Motor neuron (in vitro differentiated cells): ENCODE results near the gene PPT2. TPM values are rescaled to one million over a fixed set of nuclear protein-coding genes. Genes with fewer than 3 reads are reported as not detected.

Experiments
- ATAC-seq, 8 experiments: fragments of 200-7000 bp; cut with Tn5 transposase; replicated peaks in 6 of 8; 2 replicates each; pipeline ENCODE4 v1.8.0; 2021; ENCODE audit warnings: mild to moderate bottlenecking in 8 of 8, moderate library complexity in 8 of 8
- H3K27ac ChIP-seq, 2 donors: fragments of 250-450 bp; sonication (Bioruptor Pico); 2 replicates each; pipeline ENCODE4 v1.9.0; 2021; ENCODE audit warnings: antibody characterized with exemption in 2 of 2, mild to moderate bottlenecking in 2 of 2, moderate library complexity in 1 of 2
- H3K4me1 ChIP-seq, 2 donors: fragments of 250-450 bp; sonication (Bioruptor Pico); replicated peaks in 1 of 2; 2 replicates each; pipeline ENCODE4 v1.6.1; 2021; ENCODE audit warnings: antibody characterized with exemption in 2 of 2, mild to moderate bottlenecking in 2 of 2, moderate library complexity in 1 of 2
- H3K4me3 ChIP-seq, 5 donors: fragments of 250-450 bp; sonication (Bioruptor Pico); 2 replicates each; pipeline ENCODE4 v1.9.0; 2021; ENCODE audit warnings: antibody characterized with exemption in 5 of 5, mild to moderate bottlenecking in 5 of 5, moderate library complexity in 4 of 5
- WGBS, 10 experiments: fragments of 450-650 bp; shearing (Covaris generic); methylation state at CpG; one replicate each; pipeline ENCODE4 v1.0.0; 2022; 5-methylcytosine and 5-hydroxymethylcytosine counted together
- in situ Hi-C, 9 experiments: fragments of 400-800 bp; cut with MboI; loops; one replicate each; pipeline ENCODE4 v1.15.0; 2021; ENCODE audit warnings: low sequenced_read_pairs in 9 of 9, low pct_unique_long_range_greater_than_20kb in 2 of 9; ENCODE audit not compliant: unreplicated experiment in 9 of 9
- total RNA-seq, 8 experiments: library from RNA; unstranded; fragments of 300-600 nt; gene quantifications; 2 replicates each; pipeline versions ENCODE4 v1.2.3 to v1.2.4, GENCODE V29; 2022

The PPT2 gene
- total RNA-seq, 8 experiments from 2014 or later: 18.9 to 41.5 (median 30.9) TPM

DNA sequence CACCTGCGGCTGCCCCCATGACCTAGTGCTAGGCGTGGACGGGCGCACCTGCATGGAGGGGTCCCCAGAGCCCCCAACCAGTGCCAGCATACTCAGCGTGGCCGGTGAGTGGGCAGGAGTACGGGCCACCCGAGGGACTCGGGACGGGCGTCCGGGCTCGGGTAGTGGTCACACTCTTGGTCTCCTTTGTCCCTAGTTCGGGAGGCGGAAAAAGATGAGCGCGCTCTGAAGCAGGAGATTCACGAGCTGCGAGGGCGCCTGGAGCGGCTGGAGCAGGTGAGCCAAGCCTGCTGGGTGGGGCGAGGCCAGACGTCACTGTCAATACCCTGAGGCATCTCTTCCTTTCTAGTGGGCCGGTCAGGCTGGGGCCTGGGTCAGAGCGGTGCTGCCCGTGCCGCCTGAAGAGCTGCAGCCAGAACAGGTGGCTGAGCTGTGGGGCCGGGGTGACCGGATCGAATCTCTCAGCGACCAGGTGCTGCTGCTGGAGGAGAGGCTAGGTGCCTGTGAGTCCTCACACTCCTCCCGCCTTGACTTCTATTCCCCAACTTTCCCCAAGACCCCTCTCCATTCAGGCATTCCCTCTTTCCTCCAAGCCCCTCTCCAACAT, 13.3 kb downstream of the PPT2 start:
- H3K27ac ChIP-seq: no peak overlapping the region
- H3K4me3 ChIP-seq: no peak overlapping the region
- in situ Hi-C loops: no loop called here
- no peaks in the 10 kb centered on the region for H3K4me1 ChIP-seq
- WGBS, 10 experiments: 80 to 92% (median 88%) methylated on average over 2 to 10 of the region's 32 CpGs; no CpG with 5 or more reads in 6 of the 10 experiments
- peak in 4 of 8 experiments; percentile 13 to 18 (median 16) for ATAC-seq

DNA sequence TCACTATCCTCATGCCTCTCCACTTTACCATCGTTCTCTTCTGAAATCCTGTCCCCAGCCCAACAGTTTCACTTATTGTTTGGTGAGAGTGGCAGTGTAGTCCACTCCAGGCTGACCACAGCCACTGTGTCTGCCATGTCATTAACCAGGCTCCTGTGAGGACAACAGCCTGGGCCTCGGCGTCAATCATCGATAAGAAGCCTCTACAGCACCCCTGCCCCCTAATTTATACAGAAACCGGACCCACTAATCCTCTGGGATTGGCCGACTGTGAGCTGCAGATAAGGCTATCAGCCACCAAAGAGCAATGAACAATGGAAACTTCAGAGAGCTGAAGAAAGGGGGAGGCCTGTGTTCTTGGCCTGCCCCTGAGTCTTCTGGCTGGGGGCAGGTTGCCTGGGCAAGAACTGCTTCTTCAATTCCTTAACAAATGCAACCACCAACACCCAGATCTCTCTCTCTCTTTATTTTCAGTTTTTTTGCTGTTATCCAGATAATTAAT, 13.9 kb downstream of the PPT2 start:
- Histone ChIP-seq H3K4me3 (no peak overlapping the region), H3K27ac (no peak overlapping the region), H3K4me1 (no peaks in the 10 kb centered on the region)
- in situ Hi-C loops: no loop called here
- ATAC-seq: peak in 1 of 8 experiments; percentile 3
- 38 to 96% (median 84%) methylated on average over 1 to 4 of the region's 6 CpGs; no CpG with 5 or more reads in 4 of the 10 experiments for WGBS, 10 experiments

DNA sequence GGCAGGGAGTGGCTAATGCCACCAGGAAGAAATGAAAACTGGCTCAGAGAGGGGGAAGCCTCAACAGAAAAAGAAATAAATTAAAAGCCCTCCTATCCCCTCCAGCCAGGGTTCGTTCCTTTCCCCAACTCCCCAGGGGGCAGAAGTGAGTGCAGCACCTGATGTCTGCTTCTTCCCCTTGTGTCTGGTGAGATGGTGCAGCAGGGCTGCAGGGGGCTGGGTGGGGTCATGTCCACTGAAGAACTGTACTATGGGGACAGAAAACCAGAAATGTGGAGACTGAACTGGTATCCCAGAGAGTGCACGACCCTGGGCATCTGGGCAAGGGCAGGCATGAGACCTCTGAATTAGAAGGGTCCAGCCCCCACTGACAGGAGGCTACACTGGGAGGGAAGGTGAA, 14.4 kb downstream of the PPT2 start:
- in situ Hi-C loops: no loop called here
- WGBS, 10 experiments: 20 to 67% (median 63%) methylated on average over 1 to 2 of the region's 2 CpGs; no CpG with 5 or more reads in 6 of the 10 experiments
- ATAC-seq: peak in 3 of 8 experiments; percentile 4 to 11 (median 11)
- Histone ChIP-seq H3K27ac (no peak overlapping the region), H3K4me3 (no peak overlapping the region), H3K4me1 (no peaks in the 10 kb centered on the region)

DNA sequence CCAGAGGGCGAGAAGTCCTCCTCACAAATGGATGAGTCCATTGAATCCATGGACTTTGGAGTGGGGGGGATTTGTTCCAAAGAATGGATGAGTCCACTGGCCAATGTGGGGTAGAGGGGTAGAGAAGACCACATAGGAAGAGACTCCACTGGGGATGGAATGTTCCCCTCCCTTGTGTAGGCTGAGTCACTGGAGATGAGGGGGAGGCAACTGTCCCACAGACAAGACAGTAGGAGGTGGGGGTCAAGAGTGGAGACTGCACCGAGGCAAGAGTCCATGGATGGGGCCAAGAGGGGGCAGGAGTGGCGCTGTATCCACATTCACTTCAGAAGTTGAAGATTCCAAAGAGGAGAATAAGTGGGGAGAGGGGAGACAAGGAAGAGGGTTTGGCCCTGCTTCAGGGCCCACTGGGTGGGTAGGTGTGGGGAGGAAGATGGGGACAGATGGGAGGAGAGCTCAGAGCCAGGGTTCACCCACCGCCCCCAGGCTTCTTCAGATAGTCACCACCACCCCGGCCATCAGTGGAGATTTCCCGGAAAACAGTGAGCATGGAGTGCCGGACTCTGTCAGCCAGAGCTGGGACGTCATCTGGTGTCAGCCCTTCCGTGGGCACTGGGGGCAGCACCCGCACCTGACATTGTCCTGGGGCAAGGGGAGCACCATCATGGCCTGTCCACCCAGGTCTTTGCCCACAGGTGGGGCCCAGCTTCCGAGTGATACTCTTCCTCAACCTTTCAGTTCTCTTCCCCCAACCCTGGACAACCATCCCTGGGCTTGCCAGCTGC, 15.1 kb downstream of the PPT2 start:
- Histone ChIP-seq H3K4me1 (no peaks in the 10 kb centered on the region), H3K4me3 (no peak overlapping the region), H3K27ac (no peak overlapping the region)
- peak in 7 of 8 experiments; percentile 14 to 35 (median 29) for ATAC-seq
- in situ Hi-C loops: no loop called here
- 80 to 89% (median 85%) methylated on average over 1 to 4 of the region's 11 CpGs; no CpG with 5 or more reads in 7 of the 10 experiments for WGBS, 10 experiments

DNA sequence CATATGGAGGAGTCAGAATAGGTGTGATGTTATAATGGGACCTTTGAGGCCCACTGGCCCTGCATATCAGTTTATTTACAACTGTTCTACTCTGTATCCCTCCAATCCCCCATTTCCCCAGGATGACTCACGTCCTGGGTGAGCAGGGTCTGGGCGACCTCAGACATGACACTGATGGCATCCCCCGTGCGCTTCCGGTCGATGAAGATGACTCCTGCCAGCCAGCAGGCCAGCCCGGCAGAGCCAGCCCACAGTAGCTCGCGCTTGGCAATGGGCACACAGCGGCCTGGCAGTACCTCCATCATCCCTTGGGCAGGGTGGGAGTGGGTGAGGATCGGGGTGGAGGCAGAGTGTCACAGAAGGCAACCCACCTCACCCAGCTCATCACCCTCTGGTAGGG, 16.4 kb downstream of the PPT2 start:
- Histone ChIP-seq H3K4me3 (no peak overlapping the region), H3K27ac (no peak overlapping the region), H3K4me1 (peaks cover 4 to 6% of the 10 kb centered on the region in 2 donors)
- in situ Hi-C loops: no loop called here
- 50 to 100% (median 88%) methylated on average over 1 to 4 of the region's 11 CpGs; no CpG with 5 or more reads in 6 of the 10 experiments for WGBS, 10 experiments
- peak in 1 of 8 experiments; percentile 5 for ATAC-seq

DNA sequence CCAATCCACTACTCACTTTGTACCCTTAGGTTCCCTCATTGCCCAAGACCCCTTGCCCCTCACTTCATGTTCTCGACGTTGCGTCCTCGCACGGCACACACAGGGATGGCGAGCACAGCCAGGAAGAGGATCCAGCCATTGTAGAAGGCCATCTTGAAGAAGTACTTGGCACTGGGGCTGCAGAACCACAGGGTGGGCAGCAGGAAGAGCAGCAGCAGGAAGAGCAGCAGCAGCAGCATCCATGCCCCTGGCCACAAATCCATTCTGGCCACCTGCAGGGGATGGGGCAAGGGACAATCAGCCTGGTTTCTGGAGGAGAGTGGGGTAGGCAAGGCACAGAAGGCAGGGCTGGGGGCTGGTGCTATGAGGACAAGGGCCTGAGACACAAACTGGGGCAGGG, 17.3 kb downstream of the PPT2 start:
- H3K4me1 ChIP-seq: peaks cover 4 to 6% of the 10 kb centered on the region in 2 donors
- 87 to 100% (median 98%) methylated on average over 2 to 6 of the region's 6 CpGs; no CpG with 5 or more reads in 7 of the 10 experiments for WGBS, 10 experiments
- in situ Hi-C loops: no loop called here
- no peak overlapping the region for H3K27ac ChIP-seq
- no peak for ATAC-seq
- H3K4me3 ChIP-seq: no peak overlapping the region

DNA sequence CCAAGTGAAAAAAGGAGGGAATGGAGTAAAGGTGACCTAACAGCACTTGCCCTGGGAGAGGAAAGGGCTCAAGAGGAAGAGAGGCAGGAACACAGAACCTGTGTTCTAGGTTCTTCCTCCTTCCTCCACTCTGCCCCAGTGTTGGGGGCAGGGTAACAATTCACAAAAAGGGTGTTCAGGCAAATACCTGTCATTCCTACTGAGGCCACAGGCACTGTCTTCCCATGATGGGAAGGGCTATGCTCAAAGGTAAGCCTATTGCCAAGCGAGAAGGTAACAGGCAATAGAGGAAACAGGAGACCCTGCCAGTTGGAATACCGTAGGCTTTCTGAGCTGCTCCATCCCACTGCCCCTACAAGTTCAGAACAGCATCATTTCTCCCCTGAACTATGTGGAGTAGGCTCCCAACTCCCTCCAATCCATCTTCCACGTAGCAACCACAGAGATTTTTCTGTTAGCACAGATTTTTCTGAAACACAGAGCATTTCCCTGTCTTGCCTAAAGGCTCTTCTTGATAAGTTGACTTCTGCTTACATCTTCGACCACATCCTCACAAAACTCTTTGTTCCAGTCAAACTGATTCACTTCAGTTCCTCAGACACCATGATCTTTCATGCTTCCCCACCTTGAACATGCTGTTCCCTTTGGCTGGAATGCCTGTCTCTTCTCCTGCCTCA, 19.2 kb downstream of the PPT2 start:
- no peak for ATAC-seq
- in situ Hi-C loops: no loop called here

DNA sequence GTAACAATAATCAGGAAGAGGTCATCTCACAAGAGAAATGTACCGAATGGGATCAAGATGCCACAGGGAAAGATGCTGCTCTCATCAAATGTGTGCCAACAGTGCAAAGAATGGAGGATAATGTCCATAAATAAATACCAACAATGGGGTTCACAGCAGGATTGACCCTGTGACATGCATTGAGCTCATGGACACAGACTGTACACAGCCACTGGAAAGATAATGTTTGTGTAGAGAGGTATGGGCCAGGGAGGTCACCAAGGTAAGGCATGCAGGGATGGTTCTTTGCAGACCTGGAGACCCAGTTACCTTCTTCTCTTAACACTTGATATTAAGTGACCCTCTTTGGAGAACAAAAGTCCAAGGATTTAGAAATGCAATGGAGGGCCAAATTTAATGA, 20.5 kb downstream of the PPT2 start:
- in situ Hi-C loops: no loop called here
- peaks cover 8 to 9% of the 10 kb centered on the region in 2 donors for H3K4me1 ChIP-seq
- ATAC-seq: no peak
- H3K27ac ChIP-seq: no peak overlapping the region
- H3K4me3 ChIP-seq: no peak overlapping the region
- 67 to 100% (median 100%) methylated on average over 1 of the region's 1 CpG; no CpG with 5 or more reads in 6 of the 10 experiments for WGBS, 10 experiments

More for the DNA sequence above, 19.2 kb downstream of the PPT2 start:
- H3K4me1 ChIP-seq: peaks cover 4 to 6% of the 10 kb centered on the region in 2 donors
- WGBS, 10 experiments: 80 to 100% (median 95%) methylated on average over 1 to 2 of the region's 4 CpGs; no CpG with 5 or more reads in 2 of the 10 experiments
- H3K27ac ChIP-seq: no peak overlapping the region
- no peak overlapping the region for H3K4me3 ChIP-seq

DNA sequence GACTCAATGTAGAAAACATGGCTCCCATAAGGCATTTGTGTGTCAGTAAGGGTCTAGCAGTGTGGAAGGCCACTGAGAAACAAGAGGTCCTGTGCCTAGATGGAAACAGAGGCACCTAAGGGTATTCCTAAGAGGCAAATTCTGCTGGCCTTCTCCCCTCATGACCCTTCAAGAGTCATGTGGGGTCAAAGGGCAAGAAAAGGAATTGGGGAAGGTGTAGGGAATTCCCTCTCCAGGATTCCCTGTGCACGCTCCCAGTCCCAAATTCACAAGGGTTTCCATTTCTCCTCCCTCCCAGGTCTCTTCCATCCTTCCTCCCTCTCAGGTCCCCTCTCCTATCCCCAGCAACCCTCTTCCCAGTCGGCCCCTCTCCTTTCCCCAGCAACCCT, 21.4 kb downstream of the PPT2 start:
- peaks cover 11 to 12% of the 10 kb centered on the region in 2 donors for H3K4me1 ChIP-seq
- no CpG with 5 or more reads among the region's 2 CpGs for WGBS, 10 experiments
- in situ Hi-C loops: loop anchor here in 1 of 9 experiments (25.0 kb wide), 1 partner anchor 638 kb away; the partner anchor contains the start of genes ATP6V1G2, DDX39B, MCCD1 and NFKBIL1
- ATAC-seq: no peak
- peak overlapping the region; percentile 85 to 99 (median 97) for H3K4me3 ChIP-seq
- peak overlapping the region; percentile 77 to 83 for H3K27ac ChIP-seq

DNA sequence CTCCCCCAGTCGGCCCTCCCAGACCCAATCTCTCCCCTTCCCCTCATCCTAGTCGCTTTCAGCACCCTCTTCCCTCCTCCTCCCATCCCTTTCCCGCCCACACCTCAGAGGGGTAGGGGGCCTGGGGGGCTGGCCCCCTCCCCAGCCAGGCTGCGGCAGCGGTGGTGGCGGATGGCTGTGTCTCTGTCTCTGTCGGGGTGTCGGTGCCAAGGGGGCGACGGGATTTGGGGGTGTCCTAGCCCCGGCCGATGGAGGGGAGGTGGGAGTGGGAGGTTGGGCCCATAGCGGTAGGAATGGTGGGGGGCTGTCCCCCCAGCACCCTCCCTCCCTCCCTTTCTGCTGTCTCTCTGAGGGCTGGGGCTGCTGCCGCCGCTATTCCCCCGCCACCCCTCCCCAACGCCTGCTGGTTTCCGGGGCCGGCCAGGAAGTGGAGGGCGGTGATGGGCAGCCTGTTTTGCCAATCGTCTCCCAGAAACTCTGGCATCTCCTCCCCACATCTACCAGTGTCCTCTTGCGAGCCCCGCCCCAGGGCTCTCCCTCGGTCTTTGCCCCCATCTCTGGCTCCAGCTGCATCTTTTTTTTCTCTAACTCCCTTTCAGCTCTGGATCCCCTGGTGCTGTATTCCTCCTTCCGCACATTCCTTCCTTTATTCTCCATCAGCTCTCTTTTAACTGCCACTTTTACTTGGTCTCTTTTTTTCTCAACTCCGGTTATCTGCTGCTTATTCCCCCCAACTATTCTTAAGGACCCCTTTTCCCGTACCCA, 22.0 kb downstream of the PPT2 start, which contains the start of gene AGPAT1:
TSS of gene AGPAT1 (minus strand) at position 374 of the 765 bp plus-strand sequence. CDS start 4,588 bp downstream, outside the sequence.
- in situ Hi-C loops: loop anchor here in 1 of 9 experiments (25.0 kb wide), 1 partner anchor 639 kb away; the partner anchor contains the start of genes ATP6V1G2, DDX39B, MCCD1 and NFKBIL1
- 0 to 20% (median 0%) methylated on average over 1 to 7 of the region's 27 CpGs; no CpG with 5 or more reads in 2 of the 10 experiments for WGBS, 10 experiments
- peak within 1 kb of the TSS; percentile 85 to 99 (median 97) for H3K4me3 ChIP-seq
- H3K27ac ChIP-seq: peak within 1 kb of the TSS; percentile 90 to 94
- peaks cover 11 to 12% of the 10 kb centered on the region in 2 donors for H3K4me1 ChIP-seq
- peak; percentile 35 to 62 (median 54) for ATAC-seq

DNA sequence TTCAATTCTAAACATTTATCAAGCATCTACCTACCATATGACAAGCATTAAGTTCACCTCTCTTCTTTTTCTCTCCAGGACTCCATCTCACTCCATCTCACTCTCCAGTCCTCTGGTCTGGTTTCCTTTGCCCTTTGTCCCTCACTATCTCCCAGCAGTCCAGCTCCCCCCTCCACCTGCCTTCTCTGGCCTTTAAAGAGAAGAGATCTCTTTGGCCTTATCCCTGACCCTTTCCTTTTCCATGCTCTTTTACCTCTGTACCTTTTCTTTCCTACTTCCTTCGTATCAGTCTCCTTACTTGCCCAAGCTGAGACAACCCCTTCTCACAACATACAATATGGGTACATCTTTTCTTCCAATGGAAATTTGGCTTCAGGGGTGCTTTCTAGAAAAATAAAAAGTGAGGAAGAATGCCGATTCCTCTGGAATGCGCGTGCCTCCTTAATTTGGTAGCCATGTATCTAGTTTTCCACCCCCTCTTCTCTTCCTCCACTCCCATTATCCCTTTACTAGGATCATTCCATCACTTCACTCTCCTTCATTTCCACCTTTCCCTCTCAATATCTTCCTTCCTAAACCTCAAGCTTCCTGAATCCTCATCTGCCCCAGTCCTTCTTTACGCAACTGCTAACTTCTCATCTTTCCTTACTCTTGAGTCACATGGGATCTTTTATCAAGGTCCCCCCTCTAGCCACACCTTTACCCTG, 22.7 kb downstream of the PPT2 start:
- Histone ChIP-seq H3K4me3 (peak overlapping the region; percentile 85 to 99 (median 97)), H3K27ac (peak overlapping the region; percentile 90 to 94), H3K4me1 (peaks cover 11 to 12% of the 10 kb centered on the region in 2 donors)
- in situ Hi-C loops: loop anchor here in 1 of 9 experiments (25.0 kb wide), 1 partner anchor 639 kb away; the partner anchor contains the start of genes ATP6V1G2, DDX39B, MCCD1 and NFKBIL1
- ATAC-seq: no peak
- WGBS, 10 experiments: 0 to 30% (median 11%) methylated on average over 1 to 5 of the region's 5 CpGs
